Esophagus muscularis mucosa (tissue), 4 donors: ENCODE results near the gene TSFM.

ENCODE experiments used
- CTCF ChIP-seq, 3 experiments: fragments of 200-600 bp in 2 of 3; fragments of 450-650 bp in 1 of 3; sonication (generic) in 2 of 3; IDR thresholded peaks; one replicate each; pipeline ENCODE4 v1.5.1; 2017 to 2019; ENCODE audit warnings: antibody characterized with exemption in 3 of 3, mild to moderate bottlenecking in 2 of 3, moderate library complexity in 1 of 3
- EP300 ChIP-seq: sonication (generic); formaldehyde crosslinking; IDR thresholded peaks from one replicate; pipeline ENCODE4 v1.6.1; 2017; ENCODE audit warnings: antibody characterized with exemption
- POLR2A ChIP-seq: fragments of 450-650 bp; IDR thresholded peaks from one replicate; pipeline ENCODE4 v1.6.1; 2017; ENCODE audit warnings: antibody characterized with exemption, moderate library complexity, mild to moderate bottlenecking, low read depth
- POLR2AphosphoS5 ChIP-seq, 2 donors: sonication (generic); formaldehyde crosslinking; IDR thresholded peaks; one replicate each; pipeline ENCODE4 v1.6.1; 2017; ENCODE audit warnings: antibody characterized with exemption in 2 of 2

GRCh38 chr12:57740656-57741412, 41.8 kb upstream of the TSFM start:
- no peak for TF ChIP-seq POLR2AphosphoS5 (IDR thresholded peaks at IDR 0.05)
- no peak for TF ChIP-seq CTCF (IDR thresholded peaks at IDR 0.05)
- TF ChIP-seq EP300, result no peak
- no peak for TF ChIP-seq POLR2A
